T47D (cell line): ENCODE results near the gene PLCXD1.
A peak's percentile ranks its signal among the peaks of the same experiment; 100 is the strongest.
"Not testable (repeated sequence)": the region's sequence is repeated elsewhere in the genome, so short reads cannot be mapped to it uniquely, and the experiment has no call there.

Experiments
- DNase-seq, 2 experiments: peaks; one replicate each; pipeline versions ENCODE4 v3.0.0 to v3.0.0-alpha.2; 2011 to 2012; ENCODE audit warnings: low read depth in 1 of 2, low spot score in 1 of 2
- JUND ChIP-seq: IDR thresholded peaks from 2 replicates; pipeline ENCODE4 v1.6.1; 2012; ENCODE audit warnings: low read depth
- in situ Hi-C: cut with HindIII; loops from 2 replicates; pipeline ENCODE4 v1.10.0; 2016; ENCODE audit warnings: low sequenced_read_pairs, low pct_unique_long_range_greater_than_20kb

PLCXD1 gene

DNA sequence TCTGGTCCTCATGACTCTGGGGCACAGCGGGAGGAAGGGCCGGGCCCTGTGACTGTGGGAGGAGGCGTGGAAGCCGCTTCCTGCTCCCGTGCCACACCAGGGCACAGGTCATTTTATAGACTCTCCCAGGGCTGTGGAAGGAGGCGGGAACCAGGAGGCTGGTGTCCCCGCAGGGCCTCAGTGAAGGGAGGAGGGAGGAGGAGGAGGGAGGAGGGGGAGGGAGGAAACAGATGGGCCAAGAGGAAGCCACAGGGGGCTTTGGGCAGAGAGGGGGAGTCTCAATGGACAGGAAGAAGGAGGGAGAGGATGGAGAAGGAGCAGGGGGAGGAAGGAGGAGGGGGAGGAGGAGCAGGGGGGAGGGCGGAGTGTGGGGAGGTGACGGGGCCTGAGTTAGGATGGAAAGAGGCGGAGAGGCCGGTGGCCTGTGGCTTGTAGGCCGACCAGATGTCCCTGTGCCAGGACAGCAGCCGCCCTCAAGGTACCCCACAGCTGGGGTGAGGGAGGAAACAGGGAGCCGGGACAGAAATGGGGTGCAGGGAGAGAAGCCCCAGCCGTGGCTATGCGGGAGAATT is 6.2 kb upstream of the PLCXD1 start:
- in situ Hi-C loops = no loop called here
- TF ChIP-seq JUND = no peak
- no peak for DNase-seq

DNA sequence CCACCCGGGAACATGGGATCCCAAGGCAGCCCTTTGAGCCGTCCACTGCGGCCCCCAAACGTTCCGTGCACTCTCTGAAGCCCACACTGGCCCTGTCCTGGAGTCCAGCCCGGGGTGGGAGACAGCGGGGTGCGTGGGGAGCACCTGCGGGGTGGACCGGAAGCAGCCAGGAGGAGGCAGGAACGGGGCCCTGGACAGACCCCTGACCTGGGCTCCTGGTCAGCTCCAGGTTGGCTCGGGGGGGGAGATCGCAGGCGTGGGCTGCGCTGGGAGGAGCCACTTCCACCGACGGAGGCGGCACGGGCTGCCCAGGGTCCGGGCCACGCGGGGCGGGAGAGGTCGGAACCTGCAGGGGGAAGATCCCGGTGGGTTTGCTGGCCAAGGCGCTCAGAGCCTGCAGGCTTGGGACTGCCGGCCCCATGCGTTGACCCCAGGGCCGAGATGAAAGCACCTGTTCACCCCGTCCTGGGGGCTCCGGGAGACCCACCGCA is 5.7 kb upstream of the PLCXD1 start:
- in situ Hi-C loops = no loop called here
- DNase-seq = no peak
- TF ChIP-seq JUND = no peak

DNA sequence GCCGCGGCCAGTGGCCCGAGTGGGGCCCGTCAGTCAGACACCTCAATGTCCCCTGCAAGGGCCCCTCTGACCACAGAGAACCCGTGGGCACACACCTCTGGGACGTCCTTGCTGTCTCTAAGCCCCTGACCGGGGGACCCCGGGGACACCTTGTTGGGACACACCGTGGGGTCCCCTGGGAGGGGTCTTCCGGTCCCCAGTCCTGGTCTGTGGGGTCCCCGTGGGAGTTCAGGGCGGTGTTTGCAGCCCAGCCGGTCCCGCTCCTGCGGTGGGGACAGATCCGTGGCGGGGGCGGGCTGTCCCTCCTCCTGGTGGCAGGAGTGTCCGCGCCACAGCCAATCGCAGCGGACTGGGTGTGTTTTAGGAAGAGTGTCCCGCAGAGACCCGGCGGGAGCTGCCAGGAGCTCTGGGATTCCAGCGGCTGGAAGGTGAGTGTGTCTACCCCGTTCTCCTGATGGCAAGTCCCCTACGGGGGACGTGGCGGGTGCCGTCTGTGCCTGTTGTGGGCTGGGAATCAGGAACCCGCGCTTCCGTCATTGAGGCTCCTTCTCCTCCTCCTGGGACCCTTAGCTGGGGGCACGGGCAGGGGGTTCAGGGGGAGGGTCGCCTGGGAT is 5.1 kb upstream of the PLCXD1 start:
- no peak for TF ChIP-seq JUND
- peak; percentile 89 to 94 for DNase-seq
- in situ Hi-C loops = no loop called here

DNA sequence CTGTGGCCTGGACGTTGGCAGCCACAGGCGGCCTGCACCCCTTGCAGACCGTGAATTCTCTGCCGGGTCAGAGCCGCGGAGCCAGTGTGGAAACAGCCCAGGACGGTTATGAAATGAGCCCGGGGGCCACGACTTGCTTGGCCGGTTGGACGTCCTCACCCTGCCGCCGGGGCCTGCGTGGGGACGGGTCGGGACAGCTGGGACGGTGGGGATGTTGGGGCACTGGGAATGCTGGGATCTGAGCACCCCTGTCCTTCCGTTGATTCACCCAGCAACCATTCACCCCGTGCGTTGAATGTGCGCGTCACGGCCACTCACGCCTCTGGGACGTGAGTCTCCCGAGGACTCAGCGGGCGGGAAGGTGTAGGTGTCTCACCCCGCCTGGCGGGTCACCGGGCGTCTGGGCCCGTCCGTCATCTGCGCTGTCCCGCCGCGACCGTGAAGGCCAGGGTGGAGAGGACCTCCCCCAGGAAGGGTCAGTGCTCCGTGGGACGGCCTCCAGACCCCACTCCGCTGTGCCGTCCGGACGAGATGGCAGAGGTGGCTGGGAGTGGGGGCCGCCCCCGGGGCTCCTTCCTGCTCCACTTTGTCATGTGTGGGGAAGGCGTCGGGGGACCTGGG is 4.5 kb upstream of the PLCXD1 start:
- TF ChIP-seq JUND = no peak
- in situ Hi-C loops = no loop called here
- peak; percentile 70 to 80 for DNase-seq

DNA sequence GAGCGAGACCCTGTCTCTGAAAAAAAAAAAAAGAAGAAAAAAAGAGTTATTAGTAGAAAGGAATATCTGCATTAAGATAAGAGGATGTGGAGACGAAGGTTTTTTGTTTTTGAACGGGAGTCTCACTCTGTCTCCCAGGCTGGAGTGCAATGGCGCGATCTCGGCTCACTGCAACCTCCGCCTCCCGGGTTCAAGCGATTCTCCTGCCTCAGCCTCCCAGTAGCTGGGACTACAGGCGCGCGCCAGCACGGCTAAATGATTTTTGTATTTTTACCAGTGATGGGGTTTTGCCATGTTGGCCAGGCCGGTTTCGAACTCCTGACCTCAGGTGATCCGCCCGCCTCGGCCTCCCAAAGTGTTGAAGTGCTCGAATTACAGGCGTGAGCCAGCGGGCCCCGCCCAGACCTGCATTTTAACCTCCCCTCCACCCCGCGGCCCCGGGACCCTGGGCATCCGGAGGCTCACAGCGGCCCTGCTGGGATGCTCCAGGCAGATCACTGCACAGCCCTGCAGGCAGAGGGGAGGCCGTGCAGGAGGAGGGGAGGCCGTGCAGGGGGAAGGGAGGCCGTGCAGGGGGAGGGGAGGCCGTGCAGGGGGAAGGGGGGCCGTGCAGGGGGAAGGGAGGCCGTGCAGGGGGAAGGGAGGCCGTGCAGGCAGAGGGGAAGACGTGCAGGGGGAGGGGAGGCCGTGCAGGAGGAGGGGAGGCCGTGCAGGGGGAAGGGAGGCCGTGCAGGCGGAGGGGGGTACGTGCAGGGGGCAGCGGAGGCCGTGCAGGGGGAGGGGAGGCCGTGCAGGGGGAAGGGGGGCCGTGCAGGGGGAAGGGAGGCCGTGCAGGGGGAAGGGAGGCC is 1.2 kb upstream of the PLCXD1 start:
- in situ Hi-C loops, DNase-seq: not testable (repeated sequence)

DNA sequence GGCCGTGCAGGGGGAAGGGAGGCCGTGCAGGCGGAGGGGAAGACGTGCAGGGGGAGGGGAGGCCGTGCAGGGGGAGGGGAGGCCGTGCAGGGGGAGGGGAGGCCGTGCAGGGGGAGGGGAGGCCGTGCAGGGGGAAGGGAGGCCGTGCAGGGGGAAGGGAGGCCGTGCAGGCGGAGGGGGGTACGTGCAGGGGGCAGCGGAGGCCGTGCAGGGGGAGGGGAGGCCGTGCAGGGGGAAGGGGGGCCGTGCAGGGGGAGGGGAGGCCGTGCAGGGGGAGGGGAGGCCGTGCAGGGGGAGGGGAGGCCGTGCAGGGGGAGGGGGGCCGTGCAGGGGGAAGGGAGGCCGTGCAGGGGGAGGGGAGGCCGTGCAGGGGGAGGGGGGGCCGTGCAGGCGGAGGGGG is 459 bp upstream of the PLCXD1 start:
- in situ Hi-C loops, DNase-seq: not testable (repeated sequence)

DNA sequence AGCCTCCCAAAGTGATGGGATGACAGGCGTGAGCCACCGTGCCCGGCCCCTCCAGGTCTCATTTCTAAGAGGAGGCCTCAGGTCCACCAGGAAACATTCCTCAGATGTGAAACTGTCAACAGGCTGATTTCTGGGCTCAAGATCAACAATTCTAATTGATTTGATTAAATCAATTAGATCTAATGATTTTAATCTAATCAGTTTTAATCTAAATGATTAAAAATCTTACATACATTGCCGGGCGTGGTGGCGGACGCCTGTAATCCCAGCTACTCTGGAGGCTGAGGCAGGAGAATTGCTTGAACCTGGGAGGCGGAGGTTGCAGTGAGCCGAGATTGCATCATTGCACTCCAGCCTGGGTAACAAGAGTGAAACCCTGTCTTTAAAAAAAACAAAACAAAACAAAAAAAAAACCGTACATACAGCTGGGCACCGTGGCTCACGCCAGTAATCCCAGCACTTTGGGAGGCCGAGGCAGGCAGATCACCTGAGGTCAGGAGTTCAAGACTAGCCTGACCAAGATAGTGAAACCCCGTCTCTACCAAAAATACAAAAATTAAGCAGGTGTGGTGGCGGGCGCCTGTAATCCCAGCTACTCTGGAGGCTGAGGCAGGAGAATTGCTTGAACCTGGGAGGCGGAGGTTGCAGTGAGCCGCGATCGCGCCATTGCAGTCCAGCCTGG is 960 bp downstream of the PLCXD1 start:
- in situ Hi-C loops, DNase-seq: not testable (repeated sequence)

DNA sequence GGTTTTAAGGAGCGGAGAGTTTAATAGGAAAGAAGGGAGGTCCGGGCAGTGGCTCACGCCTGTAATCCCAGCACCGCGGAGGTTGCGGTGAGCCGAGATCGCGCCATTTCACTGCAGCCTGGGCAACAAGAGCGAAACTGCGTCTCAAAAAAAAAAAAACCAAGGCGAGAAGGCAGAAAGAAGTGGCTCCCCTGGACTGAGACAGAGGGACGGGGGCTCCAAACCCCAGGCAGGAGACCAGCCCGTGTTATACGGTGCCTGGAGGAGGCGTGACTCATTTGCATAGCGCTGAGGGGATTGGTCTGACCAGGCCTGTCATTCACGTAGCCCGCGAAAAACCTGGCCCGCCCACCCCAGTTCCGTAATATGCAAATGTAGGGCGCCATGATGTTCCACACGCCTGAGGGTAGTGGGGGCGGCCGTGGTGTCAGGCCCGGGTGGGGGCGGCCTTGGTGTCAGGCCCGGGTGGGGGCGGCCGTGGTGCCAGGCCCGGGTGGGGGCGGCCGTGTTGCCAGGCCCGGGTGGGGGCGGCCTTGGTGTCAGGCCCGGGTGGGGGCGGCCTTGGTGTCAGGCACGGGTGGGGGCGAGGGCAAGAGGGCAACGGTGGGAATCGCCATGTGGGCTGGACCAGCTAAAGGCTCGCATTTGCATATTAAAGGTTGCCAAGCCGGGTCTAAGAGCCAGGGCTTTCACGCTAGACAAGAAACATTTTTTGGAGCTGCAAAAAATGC is 2.1 kb downstream of the PLCXD1 start:
- in situ Hi-C loops = no loop called here
- DNase-seq = peak; percentile 83 to 89
- no peak for TF ChIP-seq JUND

DNA sequence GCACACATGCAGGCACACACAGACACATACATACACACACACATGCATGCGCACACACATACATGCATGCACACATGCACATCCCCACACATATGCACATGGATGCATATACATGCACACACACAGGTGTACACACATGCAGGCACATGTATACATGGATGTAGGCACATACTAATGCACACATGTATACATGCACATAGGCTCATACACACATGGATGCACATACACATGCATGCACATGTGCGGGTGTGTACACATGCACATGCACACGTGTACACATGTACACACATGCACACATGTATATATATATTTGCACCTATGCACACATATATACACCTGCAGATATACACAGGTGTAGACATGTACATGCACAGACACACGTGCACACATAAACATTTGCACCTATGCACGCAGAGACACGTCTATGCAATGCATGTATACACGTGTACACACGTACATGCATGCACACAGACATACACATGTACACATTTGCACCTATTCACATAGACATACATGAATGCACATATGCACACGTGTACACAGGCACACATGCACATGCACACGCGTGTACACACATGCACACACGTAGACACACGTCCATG is 4.0 kb downstream of the PLCXD1 start:
- no peak for TF ChIP-seq JUND
- in situ Hi-C loops = no loop called here
- no peak for DNase-seq

DNA sequence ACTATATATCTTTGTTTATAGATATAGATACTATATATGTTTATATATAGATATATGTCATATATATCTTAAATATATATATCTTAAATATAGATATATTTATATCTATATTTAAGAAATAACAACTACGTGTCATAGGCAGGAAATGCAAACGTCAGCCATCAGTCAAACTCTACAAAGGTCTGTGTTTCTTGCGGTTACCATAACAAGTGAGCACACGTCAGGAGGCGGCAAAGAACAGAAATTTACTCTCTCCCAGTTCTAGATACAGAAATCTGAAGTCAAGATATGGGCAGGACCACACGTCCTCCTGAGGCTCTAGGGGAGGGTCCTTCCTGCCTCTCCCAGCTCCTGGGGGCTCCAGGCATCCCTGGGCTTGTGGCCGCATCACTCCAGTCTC is 6.5 kb downstream of the PLCXD1 start:
- DNase-seq = no peak
- in situ Hi-C loops = no loop called here
- TF ChIP-seq JUND = no peak

DNA sequence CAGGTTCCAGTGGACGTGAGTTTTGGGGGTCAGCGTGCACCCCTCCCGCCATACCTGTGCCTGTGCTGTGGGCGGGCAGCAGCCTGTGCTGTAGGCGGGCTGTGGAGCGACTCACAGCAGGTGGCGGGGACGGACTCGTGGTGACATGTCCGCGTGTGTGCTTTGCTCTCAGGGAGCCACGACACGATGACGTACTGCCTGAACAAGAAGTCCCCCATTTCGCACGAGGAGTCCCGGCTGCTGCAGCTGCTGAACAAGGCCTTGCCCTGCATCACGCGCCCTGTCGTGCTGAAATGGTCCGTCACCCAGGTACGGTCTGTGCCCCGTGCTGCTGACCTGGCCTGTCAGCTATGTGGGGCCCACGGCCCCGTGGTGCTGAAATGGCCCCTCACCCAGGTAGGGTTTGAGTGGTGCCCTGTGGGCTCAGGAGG is 7.4 kb downstream of the PLCXD1 start:
- in situ Hi-C loops = no loop called here

More for the DNA sequence above, 7.4 kb downstream of the PLCXD1 start:
- no peak for TF ChIP-seq JUND
- no peak for DNase-seq
